Cardiac fibroblast (primary cell): ENCODE data around the gene SLTM.
A peak's percentile ranks its signal among the peaks of the same experiment; 100 is the strongest.
"Not testable (repeated sequence)": the region's sequence is repeated elsewhere in the genome, so short reads cannot be mapped to it uniquely, and the experiment has no call there.

ENCODE experiments used
- DNase-seq, 2 donors: peaks; one replicate each; pipeline versions ENCODE4 v3.0.0 to v3.0.0-alpha.2; 2010; ENCODE audit warnings: low read depth in 2 of 2
- H3K4me3 ChIP-seq, 2 donors: replicated peaks in 1 of 2; 1 replicate in 1 of 2; 2 replicates in 1 of 2; pipeline ENCODE4 v1.5.1; 2011; ENCODE audit warnings: low read depth in 2 of 2, low read length in 2 of 2, mild to moderate bottlenecking in 2 of 2, moderate library complexity in 1 of 2
- TF ChIP-seq, protein P1 (sequence below): IDR thresholded peaks from one replicate; pipeline ENCODE4 v1.5.1; 2011; ENCODE audit warnings: low read depth, mild to moderate bottlenecking, low read length, inconsistent platforms

SLTM gene

GRCh38 chr15:58929891-58930416 is 3.5 kb downstream of the SLTM start:
- no peak for DNase-seq
- TF ChIP-seq, protein P1, sequence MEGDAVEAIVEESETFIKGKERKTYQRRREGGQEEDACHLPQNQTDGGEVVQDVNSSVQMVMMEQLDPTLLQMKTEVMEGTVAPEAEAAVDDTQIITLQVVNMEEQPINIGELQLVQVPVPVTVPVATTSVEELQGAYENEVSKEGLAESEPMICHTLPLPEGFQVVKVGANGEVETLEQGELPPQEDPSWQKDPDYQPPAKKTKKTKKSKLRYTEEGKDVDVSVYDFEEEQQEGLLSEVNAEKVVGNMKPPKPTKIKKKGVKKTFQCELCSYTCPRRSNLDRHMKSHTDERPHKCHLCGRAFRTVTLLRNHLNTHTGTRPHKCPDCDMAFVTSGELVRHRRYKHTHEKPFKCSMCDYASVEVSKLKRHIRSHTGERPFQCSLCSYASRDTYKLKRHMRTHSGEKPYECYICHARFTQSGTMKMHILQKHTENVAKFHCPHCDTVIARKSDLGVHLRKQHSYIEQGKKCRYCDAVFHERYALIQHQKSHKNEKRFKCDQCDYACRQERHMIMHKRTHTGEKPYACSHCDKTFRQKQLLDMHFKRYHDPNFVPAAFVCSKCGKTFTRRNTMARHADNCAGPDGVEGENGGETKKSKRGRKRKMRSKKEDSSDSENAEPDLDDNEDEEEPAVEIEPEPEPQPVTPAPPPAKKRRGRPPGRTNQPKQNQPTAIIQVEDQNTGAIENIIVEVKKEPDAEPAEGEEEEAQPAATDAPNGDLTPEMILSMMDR: no peak
- H3K4me3 ChIP-seq: no peak overlapping the region

DNA sequence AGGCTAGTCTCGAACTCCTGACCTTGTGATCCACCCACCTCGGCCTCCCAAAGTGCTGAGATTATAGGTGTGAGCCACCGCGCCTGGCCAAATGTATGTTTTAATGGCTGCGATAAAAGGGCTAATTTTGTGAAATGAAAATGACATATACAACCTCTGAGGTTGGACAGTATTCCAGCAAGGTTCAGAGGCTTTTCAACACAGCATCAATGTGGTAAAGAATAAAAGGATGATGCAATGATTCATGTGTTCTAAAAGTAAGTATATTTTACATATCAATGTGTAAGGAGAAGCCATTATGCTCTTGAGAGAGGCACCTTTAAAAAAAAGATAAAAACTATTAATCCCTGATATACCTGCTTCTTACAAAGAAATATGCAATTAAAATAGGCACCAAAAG is 6.7 kb downstream of the SLTM start:
- no peak overlapping the region for H3K4me3 ChIP-seq

GRCh38 chr15:58924327-58924726 is 9.2 kb downstream of the SLTM start:
- no peak overlapping the region for H3K4me3 ChIP-seq
- peak; percentile 57 to 71 for DNase-seq
- TF ChIP-seq, protein P1: no peak

More for the DNA sequence above, 6.7 kb downstream of the SLTM start:
- DNase-seq: no peak
- TF ChIP-seq, protein P1: no peak

- peak; percentile 16 to 36 for DNase-seq
- H3K4me3 ChIP-seq: no peak overlapping the region
- TF ChIP-seq, protein P1: no peak
These were observed 9.7 kb downstream of the SLTM start for GRCh38 chr15:58923696-58924300.

GRCh38 chr15:58923284-58923683 is 10.2 kb downstream of the SLTM start:
- DNase-seq: no peak
- H3K4me3 ChIP-seq: no peak overlapping the region
- TF ChIP-seq, protein P1: no peak

DNA sequence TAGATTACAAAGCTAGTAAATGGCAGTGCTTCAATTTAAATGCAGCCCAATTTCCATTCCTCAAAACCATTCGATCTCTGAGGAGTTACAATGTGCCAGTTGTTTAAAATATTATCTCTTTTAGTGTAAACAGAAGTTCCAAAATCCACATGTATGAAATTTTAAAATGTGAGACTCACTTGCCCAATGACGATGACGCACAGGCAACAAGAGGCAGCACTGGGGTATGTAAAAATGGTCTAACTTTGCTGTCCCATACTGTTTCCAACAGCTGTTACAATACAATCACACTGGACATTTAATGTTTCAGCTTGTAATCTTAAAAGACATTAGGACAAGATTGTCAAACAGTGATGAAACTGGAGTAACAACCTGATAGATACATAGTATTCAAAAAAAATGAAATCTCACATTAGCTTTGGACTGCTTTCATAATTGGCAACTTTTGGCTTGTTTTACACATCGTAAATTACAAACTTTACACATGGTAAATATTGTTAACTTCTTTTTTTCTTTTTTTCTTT is 12.2 kb downstream of the SLTM start:
- DNase-seq: no peak
- H3K4me3 ChIP-seq: no peak overlapping the region
- TF ChIP-seq, protein P1: no peak

DNA sequence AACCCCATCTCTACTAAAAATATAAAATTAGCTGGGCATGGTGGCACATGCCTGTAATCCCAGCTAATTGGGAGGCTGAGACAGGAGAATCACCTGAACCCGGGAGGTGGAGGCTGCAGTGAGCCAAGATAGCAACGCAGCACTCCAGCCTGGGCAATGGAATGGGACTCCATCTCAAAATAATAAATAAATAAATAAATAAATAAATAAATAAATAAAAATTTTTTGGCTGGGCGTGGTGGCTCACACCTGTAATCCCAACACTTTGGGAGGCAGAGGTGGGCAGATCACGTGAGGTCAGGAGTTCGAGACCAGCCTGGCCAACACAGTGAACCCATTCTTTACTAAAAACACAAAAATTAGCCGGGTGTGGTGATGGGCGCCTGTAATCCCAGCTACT is 13.0 kb downstream of the SLTM start:
- DNase-seq, H3K4me3 ChIP-seq: not testable (repeated sequence)
